HG02852 (cell line): ENCODE measurements around the gene IL10RB.
A peak's percentile ranks its signal among the peaks of the same experiment; 100 is the strongest.
"Not testable (repeated sequence)": the region's sequence is repeated elsewhere in the genome, so short reads cannot be mapped to it uniquely, and the experiment has no call there.

ENCODE experiments used
- ATAC-seq: cut with Tn5 transposase; IDR thresholded peaks from one replicate; pipeline ENCODE4 v1.9.1; 2021; ENCODE audit warnings: mild to moderate bottlenecking, moderate library complexity; ENCODE audit not compliant: unreplicated experiment

The IL10RB gene

GRCh38 chr21:33299181-33299752 lies 33.1 kb downstream of the IL10RB start:
- ATAC-seq, result peak; percentile 61

GRCh38 chr21:33300701-33301631 lies 34.8 kb downstream of the IL10RB start:
- no peak for ATAC-seq

GRCh38 chr21:33301632-33302002 lies 35.5 kb downstream of the IL10RB start:
- no peak for ATAC-seq

GRCh38 chr21:33302055-33302454 lies 35.9 kb downstream of the IL10RB start:
- ATAC-seq, result no peak

GRCh38 chr21:33302796-33303195 lies 36.6 kb downstream of the IL10RB start:
- no peak for ATAC-seq

GRCh38 chr21:33305344-33305671 lies 39.1 kb downstream of the IL10RB start:
- ATAC-seq, result no peak

- no peak for ATAC-seq
These were observed 39.8 kb downstream of the IL10RB start for GRCh38 chr21:33305938-33306337.

- ATAC-seq, result peak; percentile 95
These were observed 42.7 kb downstream of the IL10RB start for GRCh38 chr21:33308586-33309490.

- no peak for ATAC-seq
These were observed 43.6 kb downstream of the IL10RB start for GRCh38 chr21:33309778-33310177.

- no peak for ATAC-seq
These were observed 46.0 kb downstream of the IL10RB start for GRCh38 chr21:33312121-33312520.

- ATAC-seq, result no peak
These were observed 47.0 kb downstream of the IL10RB start for GRCh38 chr21:33313183-33313582.

- no peak for ATAC-seq
These were observed 47.4 kb downstream of the IL10RB start for GRCh38 chr21:33313611-33314010.

GRCh38 chr21:33314111-33314510 lies 47.9 kb downstream of the IL10RB start:
- ATAC-seq, result no peak

- ATAC-seq, result no peak
These were observed 50.0 kb downstream of the IL10RB start for GRCh38 chr21:33315946-33316710.

- ATAC-seq, result no peak
These were observed 51.0 kb downstream of the IL10RB start for GRCh38 chr21:33317145-33317544.

GRCh38 chr21:33317786-33318486 lies 51.8 kb downstream of the IL10RB start:
- ATAC-seq, result no peak

GRCh38 chr21:33321005-33321404 lies 54.8 kb downstream of the IL10RB start:
- not testable (repeated sequence) for ATAC-seq

- ATAC-seq, result not testable (repeated sequence)
These were observed 57.4 kb downstream of the IL10RB start for GRCh38 chr21:33323610-33324009.

- peak; percentile 77 for ATAC-seq
These were observed 58.4 kb downstream of the IL10RB start, which contains the start of gene IFNAR1 for GRCh38 chr21:33324291-33325221. Gene IFNAR1 (plus strand): TSS chr21:33324970. CDS start chr21:33325056, 86 bp downstream.
